Fibroblast of skin of abdomen (primary cell): ENCODE measurements around the gene C8G.

Experiments used
- DNase-seq: peaks from one replicate; pipeline ENCODE4 v3.0.0-alpha.2; 2013

C8G gene

GRCh38 chr9:136983167-136983566 lies 38.1 kb downstream of the C8G start:
- DNase-seq = no peak

- no peak for DNase-seq
Measured at GRCh38 chr9:136983656-136984314, 38.7 kb downstream of the C8G start.

GRCh38 chr9:136984464-136985026 lies 39.5 kb downstream of the C8G start:
- no peak for DNase-seq

GRCh38 chr9:136985027-136985602 lies 40.1 kb downstream of the C8G start:
- DNase-seq = no peak

- DNase-seq = no peak
Measured at GRCh38 chr9:136985853-136986252, 40.8 kb downstream of the C8G start.

GRCh38 chr9:136988872-136989271 lies 43.8 kb downstream of the C8G start:
- no peak for DNase-seq

GRCh38 chr9:136990242-136990911 lies 45.3 kb downstream of the C8G start:
- DNase-seq = no peak

GRCh38 chr9:136991993-136992818 lies 47.2 kb downstream of the C8G start, which contains the start of gene PAXX:
PAXX (plus strand) TSS chr9:136992422; CDS start chr9:136992444, 22 bp downstream.
- peak; percentile 88 for DNase-seq

- no peak for DNase-seq
Measured at GRCh38 chr9:136992819-136993369, 47.9 kb downstream of the C8G start.

GRCh38 chr9:136994180-136994887 lies 49.3 kb downstream of the C8G start:
- no peak for DNase-seq

GRCh38 chr9:136994888-136995230 lies 49.8 kb downstream of the C8G start:
- DNase-seq = no peak

GRCh38 chr9:136995362-136995761 lies 50.3 kb downstream of the C8G start:
- DNase-seq = no peak

GRCh38 chr9:136995772-136996311 lies 50.8 kb downstream of the C8G start:
- peak; percentile 24 for DNase-seq
